Thoracic aorta (tissue), 2 donors: ENCODE data around the gene PRR27. TPM values are rescaled to one million over a fixed set of nuclear protein-coding genes. Genes with fewer than 3 reads are reported as not detected.

ENCODE experiments used
- ATAC-seq: fragments of 150-250 bp; one replicate; pipeline ENCODE4 v1.8.0; 2017; ENCODE audit warnings: low read depth; ENCODE audit not compliant: insufficient number of reproducible peaks, low FRiP score
- DNase-seq: peaks from one replicate; pipeline ENCODE4 v3.0.0-alpha.2; 2020; ENCODE audit warnings: low spot score
- H3K27ac ChIP-seq, 2 donors: fragments of 200-600 bp; sonication (generic); 1 replicate in 1 of 2; 2 replicates in 1 of 2; pipeline ENCODE4 v1.5.1; 2016; ENCODE audit warnings: mild to moderate bottlenecking in 2 of 2, moderate library complexity in 2 of 2
- H3K27me3 ChIP-seq: fragments of 200-600 bp; sonication (generic); replicated peaks from 2 replicates; pipeline ENCODE4 v1.6.0; 2016; ENCODE audit warnings: mild to moderate bottlenecking; ENCODE audit not compliant: insufficient read depth
- H3K36me3 ChIP-seq: fragments of 200-600 bp; sonication (generic); one replicate; pipeline ENCODE4 v1.5.1; 2016
- H3K4me1 ChIP-seq, 2 donors: fragments of 200-600 bp; sonication (generic); 1 replicate in 1 of 2; 2 replicates in 1 of 2; pipeline versions ENCODE4 v1.5.1 to v1.6.0; 2016; ENCODE audit warnings: low read depth in 2 of 2, mild to moderate bottlenecking in 1 of 2; ENCODE audit not compliant: control insufficient read depth in 1 of 2
- H3K4me3 ChIP-seq: fragments of 200-600 bp; sonication (generic); 2 replicates; pipeline ENCODE4 v1.5.1; 2016; ENCODE audit warnings: mild to moderate bottlenecking
- H3K9me3 ChIP-seq: fragments of 200-600 bp; sonication (generic); 2 replicates; pipeline ENCODE4 v1.5.1; 2016
- total RNA-seq, 2 donors: library from RNA; depleted of rRNA; stranded (reverse); fragments of >200 nt; gene quantifications; one replicate each; pipeline versions ENCODE4 v1.1.0 to v1.2.3, GENCODE V29; 2016
- TF ChIP-seq, protein P1 (sequence below): fragments of 200-600 bp; sonication (generic); IDR thresholded peaks from one replicate; pipeline ENCODE4 v1.5.1; 2019; ENCODE audit warnings: antibody characterized with exemption

Gene PRR27
- total RNA-seq, 2 donors from 2014 or later, result not detected

- Histone ChIP-seq H3K9me3 (no peaks in the 10 kb centered on the region), H3K27ac (no peak overlapping the region), H3K36me3 (no peaks in the 10 kb centered on the region), H3K4me3 (no peak overlapping the region), H3K4me1 (no peaks in the 10 kb centered on the region), H3K27me3 (no peaks in the 10 kb centered on the region)
- ATAC-seq (no peak), DNase-seq (no peak)
- TF ChIP-seq, protein P1, sequence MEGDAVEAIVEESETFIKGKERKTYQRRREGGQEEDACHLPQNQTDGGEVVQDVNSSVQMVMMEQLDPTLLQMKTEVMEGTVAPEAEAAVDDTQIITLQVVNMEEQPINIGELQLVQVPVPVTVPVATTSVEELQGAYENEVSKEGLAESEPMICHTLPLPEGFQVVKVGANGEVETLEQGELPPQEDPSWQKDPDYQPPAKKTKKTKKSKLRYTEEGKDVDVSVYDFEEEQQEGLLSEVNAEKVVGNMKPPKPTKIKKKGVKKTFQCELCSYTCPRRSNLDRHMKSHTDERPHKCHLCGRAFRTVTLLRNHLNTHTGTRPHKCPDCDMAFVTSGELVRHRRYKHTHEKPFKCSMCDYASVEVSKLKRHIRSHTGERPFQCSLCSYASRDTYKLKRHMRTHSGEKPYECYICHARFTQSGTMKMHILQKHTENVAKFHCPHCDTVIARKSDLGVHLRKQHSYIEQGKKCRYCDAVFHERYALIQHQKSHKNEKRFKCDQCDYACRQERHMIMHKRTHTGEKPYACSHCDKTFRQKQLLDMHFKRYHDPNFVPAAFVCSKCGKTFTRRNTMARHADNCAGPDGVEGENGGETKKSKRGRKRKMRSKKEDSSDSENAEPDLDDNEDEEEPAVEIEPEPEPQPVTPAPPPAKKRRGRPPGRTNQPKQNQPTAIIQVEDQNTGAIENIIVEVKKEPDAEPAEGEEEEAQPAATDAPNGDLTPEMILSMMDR, result no peak
Observed at GRCh38 chr4:70177090-70177489, 23.1 kb downstream of the PRR27 start.

GRCh38 chr4:70178075-70178660 is 24.1 kb downstream of the PRR27 start:
- TF ChIP-seq, protein P1, result no peak
- H3K27me3 ChIP-seq, result no peaks in the 10 kb centered on the region
- H3K27ac ChIP-seq, result no peak overlapping the region
- H3K4me1 ChIP-seq, result no peaks in the 10 kb centered on the region
- H3K9me3 ChIP-seq, result no peaks in the 10 kb centered on the region
- H3K4me3 ChIP-seq, result no peak overlapping the region
- no peak for ATAC-seq
- no peak for DNase-seq
- no peaks in the 10 kb centered on the region for H3K36me3 ChIP-seq

DNA sequence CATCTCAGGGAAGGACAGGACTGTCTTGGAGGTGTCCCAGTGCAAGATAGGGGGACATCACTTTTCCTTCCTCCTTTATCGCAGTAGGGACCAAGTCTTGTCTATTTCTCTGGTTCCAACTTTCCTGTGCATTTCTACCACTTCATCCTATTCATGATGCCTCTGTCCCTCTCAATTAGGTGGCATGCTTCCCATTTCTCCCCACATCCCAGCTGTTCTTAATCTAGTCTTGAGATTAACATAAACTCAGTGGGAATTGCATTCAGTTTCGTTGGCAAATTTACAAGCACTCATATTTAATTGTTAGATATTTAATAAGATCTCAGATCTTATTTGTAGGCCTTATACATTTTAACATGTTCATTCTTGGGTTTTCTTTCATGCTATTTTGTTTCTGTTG is 25.8 kb downstream of the PRR27 start:
- Histone ChIP-seq H3K9me3 (no peaks in the 10 kb centered on the region), H3K4me3 (no peak overlapping the region), H3K27me3 (no peaks in the 10 kb centered on the region), H3K27ac (no peak overlapping the region), H3K4me1 (no peaks in the 10 kb centered on the region), H3K36me3 (no peaks in the 10 kb centered on the region)
- TF ChIP-seq, protein P1, result no peak
- no peak for DNase-seq
- no peak for ATAC-seq

DNA sequence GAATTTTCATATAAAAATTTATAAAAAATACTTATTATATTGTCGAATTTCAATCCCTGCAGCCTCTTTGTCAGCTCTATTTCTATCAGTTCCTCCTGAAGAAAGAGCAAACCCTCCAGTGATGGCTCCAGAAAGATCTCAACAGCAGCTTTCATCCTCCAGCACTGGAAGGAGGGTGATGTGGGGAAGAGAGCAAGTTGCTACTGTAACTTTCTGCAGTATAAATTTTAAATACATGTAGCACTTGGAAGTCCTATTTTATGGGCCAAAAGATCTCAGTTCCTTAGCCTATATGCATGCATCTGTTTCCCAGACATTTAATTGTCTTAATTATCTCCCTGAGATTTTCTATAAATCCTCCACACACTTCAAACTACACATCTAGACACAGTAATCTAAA is 27.8 kb downstream of the PRR27 start:
- no peak for DNase-seq
- no peaks in the 10 kb centered on the region for H3K9me3 ChIP-seq
- no peaks in the 10 kb centered on the region for H3K27me3 ChIP-seq
- H3K4me1 ChIP-seq, result no peaks in the 10 kb centered on the region
- no peak for ATAC-seq
- H3K4me3 ChIP-seq, result no peak overlapping the region
- TF ChIP-seq, protein P1, result no peak
- H3K36me3 ChIP-seq, result no peaks in the 10 kb centered on the region
- no peak overlapping the region for H3K27ac ChIP-seq

GRCh38 chr4:70182517-70183167 is 28.6 kb downstream of the PRR27 start:
- Histone ChIP-seq H3K4me3 (no peak overlapping the region), H3K4me1 (no peaks in the 10 kb centered on the region), H3K27me3 (no peaks in the 10 kb centered on the region), H3K27ac (no peak overlapping the region), H3K36me3 (no peaks in the 10 kb centered on the region), H3K9me3 (no peaks in the 10 kb centered on the region)
- ATAC-seq (no peak), DNase-seq (no peak)
- TF ChIP-seq, protein P1, result no peak
